Right lobe of liver (tissue), 4 donors: ENCODE measurements around the gene NTM.

ENCODE experiments used
- POLR2A ChIP-seq: fragments of 450-650 bp; IDR thresholded peaks from one replicate; pipeline ENCODE4 v1.6.1; 2017; ENCODE audit warnings: antibody characterized with exemption, mild to moderate bottlenecking
- TF ChIP-seq, protein P1 (sequence below), 4 donors: fragments of 200-600 bp in 3 of 4; fragments of 450-650 bp in 1 of 4; IDR thresholded peaks; one replicate each; pipeline versions ENCODE4 v1.5.1 to v1.8.0; 2016 to 2022; ENCODE audit warnings: antibody characterized with exemption in 4 of 4, mild to moderate bottlenecking in 2 of 4
- donor health status: DM: no; HTN: no; CAD: no.
- donor health status: DM: no; HTN: no; CAD: no.
- donor health status: DM: no; HTN: yes; CAD: no.

DNA sequence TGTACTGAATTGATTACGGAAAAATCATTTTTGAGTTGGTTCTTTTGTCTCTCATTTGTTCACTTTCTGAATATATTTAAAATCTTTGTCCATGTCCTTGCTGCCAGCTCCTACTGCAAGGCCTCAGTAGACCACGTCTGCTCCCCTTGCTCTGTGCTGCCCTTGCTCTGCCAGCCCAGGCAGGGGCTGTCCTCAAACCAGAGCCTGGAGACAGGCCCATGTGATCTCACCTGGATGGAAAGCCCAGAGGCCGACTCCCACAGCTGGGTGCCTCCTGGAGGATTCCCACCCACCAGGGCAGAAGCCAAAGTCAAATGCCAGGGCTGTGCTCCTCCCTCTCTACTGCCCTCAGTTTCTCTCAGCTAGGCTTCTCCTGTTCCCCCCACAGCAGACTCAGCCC lies 141.8 kb downstream of the NTM start:
- TF ChIP-seq, protein P1, sequence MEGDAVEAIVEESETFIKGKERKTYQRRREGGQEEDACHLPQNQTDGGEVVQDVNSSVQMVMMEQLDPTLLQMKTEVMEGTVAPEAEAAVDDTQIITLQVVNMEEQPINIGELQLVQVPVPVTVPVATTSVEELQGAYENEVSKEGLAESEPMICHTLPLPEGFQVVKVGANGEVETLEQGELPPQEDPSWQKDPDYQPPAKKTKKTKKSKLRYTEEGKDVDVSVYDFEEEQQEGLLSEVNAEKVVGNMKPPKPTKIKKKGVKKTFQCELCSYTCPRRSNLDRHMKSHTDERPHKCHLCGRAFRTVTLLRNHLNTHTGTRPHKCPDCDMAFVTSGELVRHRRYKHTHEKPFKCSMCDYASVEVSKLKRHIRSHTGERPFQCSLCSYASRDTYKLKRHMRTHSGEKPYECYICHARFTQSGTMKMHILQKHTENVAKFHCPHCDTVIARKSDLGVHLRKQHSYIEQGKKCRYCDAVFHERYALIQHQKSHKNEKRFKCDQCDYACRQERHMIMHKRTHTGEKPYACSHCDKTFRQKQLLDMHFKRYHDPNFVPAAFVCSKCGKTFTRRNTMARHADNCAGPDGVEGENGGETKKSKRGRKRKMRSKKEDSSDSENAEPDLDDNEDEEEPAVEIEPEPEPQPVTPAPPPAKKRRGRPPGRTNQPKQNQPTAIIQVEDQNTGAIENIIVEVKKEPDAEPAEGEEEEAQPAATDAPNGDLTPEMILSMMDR (IDR thresholded peaks at IDR 0.05), result no peak
- no peak for TF ChIP-seq POLR2A
